Measurements from ENCODE around the gene KCNQ5. TPM values are rescaled to one million over a fixed set of nuclear protein-coding genes. Genes with fewer than 3 reads are reported as not detected.

KCNQ5 gene
- polyA plus RNA-seq, 1 donor (not counting 4 experiments of a cell fraction or from before 2014, with no cell fraction given): 3.4 TPM

DNA sequence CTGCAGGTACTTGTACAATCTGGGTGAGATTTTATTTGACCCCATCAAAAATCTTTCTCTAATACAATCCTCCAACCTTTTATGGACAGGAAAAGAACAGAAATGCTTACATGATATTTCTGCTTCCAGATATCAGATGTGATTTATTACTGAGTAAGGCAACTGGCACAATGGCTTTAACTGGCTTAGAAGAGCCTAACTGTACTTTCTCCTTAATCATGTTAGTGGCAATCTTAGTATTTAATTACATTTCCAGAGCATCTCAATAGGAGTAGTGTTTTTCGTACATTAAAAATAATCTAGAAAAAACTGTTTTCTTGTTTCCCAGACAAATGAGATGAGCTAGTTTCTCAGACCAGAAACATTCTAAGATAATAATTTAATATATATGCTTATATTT is 251.6 kb downstream of the KCNQ5 start:
- Histone ChIP-seq H3K4me3 (ENCODE audit: control insufficient read depth in 2 of 3, extremely low read depth in 1 of 3, insufficient read depth in 2 of 3, low read depth in 1 of 3, low read length in 3 of 3) (no peak overlapping the region), H3K27me3 (ENCODE audit: control insufficient read depth, extremely low read depth, insufficient read depth, low read length) (no peaks in the 10 kb centered on the region), H3K27ac (ENCODE audit: control insufficient read depth, insufficient read depth, low read length) (no peak overlapping the region), H3K9me1 (ENCODE audit: control insufficient read depth, extremely low read depth, insufficient read depth, low read length) (no peaks in the 10 kb centered on the region), H3K36me3 (ENCODE audit: control insufficient read depth in 2 of 2, extremely low read depth in 1 of 2, insufficient read depth in 2 of 2, low read length in 2 of 2) (no peaks in the 10 kb centered on the region), H3K4me2 (ENCODE audit: control insufficient read depth, extremely low read depth, insufficient read depth, low read depth, low read length) (no peak overlapping the region), H3K9me3 (ENCODE audit: control insufficient read depth, low read depth, low read length) (no peaks in the 10 kb centered on the region), H2AFZ (ENCODE audit: control insufficient read depth, low read length) (no peak overlapping the region), H3K79me2 (ENCODE audit: control insufficient read depth, insufficient read depth, low read length) (no peaks in the 10 kb centered on the region), H3K9ac (ENCODE audit: control insufficient read depth, extremely low read depth, insufficient read depth, low read length) (no peak overlapping the region), H3K4me1 (ENCODE audit: control insufficient read depth, extremely low read depth, insufficient read depth, low read length) (no peaks in the 10 kb centered on the region), H4K20me1 (ENCODE audit: control insufficient read depth, extremely low read depth, insufficient read depth, low read length) (no peaks in the 10 kb centered on the region)
- TF ChIP-seq, protein P1, sequence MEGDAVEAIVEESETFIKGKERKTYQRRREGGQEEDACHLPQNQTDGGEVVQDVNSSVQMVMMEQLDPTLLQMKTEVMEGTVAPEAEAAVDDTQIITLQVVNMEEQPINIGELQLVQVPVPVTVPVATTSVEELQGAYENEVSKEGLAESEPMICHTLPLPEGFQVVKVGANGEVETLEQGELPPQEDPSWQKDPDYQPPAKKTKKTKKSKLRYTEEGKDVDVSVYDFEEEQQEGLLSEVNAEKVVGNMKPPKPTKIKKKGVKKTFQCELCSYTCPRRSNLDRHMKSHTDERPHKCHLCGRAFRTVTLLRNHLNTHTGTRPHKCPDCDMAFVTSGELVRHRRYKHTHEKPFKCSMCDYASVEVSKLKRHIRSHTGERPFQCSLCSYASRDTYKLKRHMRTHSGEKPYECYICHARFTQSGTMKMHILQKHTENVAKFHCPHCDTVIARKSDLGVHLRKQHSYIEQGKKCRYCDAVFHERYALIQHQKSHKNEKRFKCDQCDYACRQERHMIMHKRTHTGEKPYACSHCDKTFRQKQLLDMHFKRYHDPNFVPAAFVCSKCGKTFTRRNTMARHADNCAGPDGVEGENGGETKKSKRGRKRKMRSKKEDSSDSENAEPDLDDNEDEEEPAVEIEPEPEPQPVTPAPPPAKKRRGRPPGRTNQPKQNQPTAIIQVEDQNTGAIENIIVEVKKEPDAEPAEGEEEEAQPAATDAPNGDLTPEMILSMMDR (optimal IDR thresholded peaks at IDR 0.05 in 1 of 3, IDR thresholded peaks at IDR 0.05 in 1 of 3, conservative IDR thresholded peaks at IDR 0.05 in 1 of 3; ENCODE audit: extremely low read depth in 1 of 3, insufficient read depth in 2 of 3, low read length in 3 of 3): no peak
- no peak for TF ChIP-seq EZH2 (IDR thresholded peaks at IDR 0.05; ENCODE audit: low read length)
- dilution Hi-C loops (cut with MboI; ENCODE audit: extremely low pct_ligation_motif_present, low sequenced_read_pairs): no loop called here
- DNase-seq (ENCODE audit: low read depth, low spot score): no peak
- no peak for FAIRE-seq

DNA sequence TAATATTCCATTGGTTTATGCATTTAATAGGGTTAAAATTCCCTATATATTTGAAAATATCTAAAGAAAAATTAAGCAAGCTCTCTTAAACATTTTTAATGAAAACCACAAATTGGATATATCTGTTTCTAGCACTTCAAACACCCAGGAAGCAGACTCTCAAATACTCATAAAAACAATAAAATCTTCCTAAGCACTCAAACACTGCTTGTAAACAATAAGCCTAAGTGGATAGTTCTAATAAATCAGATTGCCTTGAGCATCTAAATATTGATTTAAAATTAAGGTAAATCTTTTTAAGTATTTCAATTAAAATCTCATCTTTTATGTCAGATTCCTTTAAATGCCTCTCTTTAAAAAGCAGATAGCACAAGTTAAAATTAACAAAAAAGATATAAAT is 254.4 kb downstream of the KCNQ5 start:
- DNase-seq (ENCODE audit: low read depth, low spot score) (no peak), FAIRE-seq (no peak)
- Histone ChIP-seq H3K79me2 (ENCODE audit: control insufficient read depth, insufficient read depth, low read length) (no peaks in the 10 kb centered on the region), H3K9me3 (ENCODE audit: control insufficient read depth, low read depth, low read length) (no peaks in the 10 kb centered on the region), H3K9me1 (ENCODE audit: control insufficient read depth, extremely low read depth, insufficient read depth, low read length) (no peaks in the 10 kb centered on the region), H3K36me3 (ENCODE audit: control insufficient read depth in 2 of 2, extremely low read depth in 1 of 2, insufficient read depth in 2 of 2, low read length in 2 of 2) (no peaks in the 10 kb centered on the region), H3K9ac (ENCODE audit: control insufficient read depth, extremely low read depth, insufficient read depth, low read length) (no peak overlapping the region), H3K4me2 (ENCODE audit: control insufficient read depth, extremely low read depth, insufficient read depth, low read depth, low read length) (no peak overlapping the region), H3K4me3 (ENCODE audit: control insufficient read depth in 2 of 3, extremely low read depth in 1 of 3, insufficient read depth in 2 of 3, low read depth in 1 of 3, low read length in 3 of 3) (no peak overlapping the region), H3K4me1 (ENCODE audit: control insufficient read depth, extremely low read depth, insufficient read depth, low read length) (no peaks in the 10 kb centered on the region), H4K20me1 (ENCODE audit: control insufficient read depth, extremely low read depth, insufficient read depth, low read length) (no peaks in the 10 kb centered on the region), H3K27ac (ENCODE audit: control insufficient read depth, insufficient read depth, low read length) (no peak overlapping the region), H2AFZ (ENCODE audit: control insufficient read depth, low read length) (no peak overlapping the region), H3K27me3 (ENCODE audit: control insufficient read depth, extremely low read depth, insufficient read depth, low read length) (no peaks in the 10 kb centered on the region)
- TF ChIP-seq, protein P1 (optimal IDR thresholded peaks at IDR 0.05 in 1 of 3, IDR thresholded peaks at IDR 0.05 in 1 of 3, conservative IDR thresholded peaks at IDR 0.05 in 1 of 3; ENCODE audit: extremely low read depth in 1 of 3, insufficient read depth in 2 of 3, low read length in 3 of 3): no peak
- TF ChIP-seq EZH2 (IDR thresholded peaks at IDR 0.05; ENCODE audit: low read length): no peak
- dilution Hi-C loops (cut with MboI; ENCODE audit: extremely low pct_ligation_motif_present, low sequenced_read_pairs): no loop called here

Measured in keratinocyte (primary cell).